HCT116 (cell line): ENCODE results near the gene SLX9.

Source experiments
- CEBPB ChIP-seq: IDR thresholded peaks from 2 replicates; pipeline ENCODE4 v1.6.1; 2012; ENCODE audit warnings: low read depth
- RAD21 ChIP-seq: IDR thresholded peaks from 2 replicates; pipeline ENCODE4 v1.6.1; 2012; ENCODE audit warnings: low read depth, mild to moderate bottlenecking
- REST ChIP-seq: IDR thresholded peaks from 2 replicates; pipeline ENCODE4 v1.6.1; 2012; ENCODE audit warnings: low read depth
- SRF ChIP-seq: IDR thresholded peaks from 2 replicates; pipeline ENCODE4 v1.6.1; 2012; ENCODE audit warnings: low read depth
- YY1 ChIP-seq: IDR thresholded peaks from 2 replicates; pipeline ENCODE4 v1.6.1; 2011; ENCODE audit warnings: low read length, low read depth, moderate library complexity, mild to moderate bottlenecking; ENCODE audit not compliant: insufficient replicate concordance; ENCODE audit errors: extremely low read depth

- no peak for TF ChIP-seq YY1
- TF ChIP-seq REST: no peak
- no peak for TF ChIP-seq SRF
- TF ChIP-seq RAD21: no peak
- no peak for TF ChIP-seq CEBPB
Measured at GRCh38 chr21:45017039-45017960, 77.5 kb downstream of the SLX9 start.
